HG02852 (cell line): ENCODE results near the gene SLC6A15.
A peak's percentile ranks its signal among the peaks of the same experiment; 100 is the strongest.

ENCODE experiments used
- ATAC-seq: cut with Tn5 transposase; IDR thresholded peaks from one replicate; pipeline ENCODE4 v1.9.1; 2021; ENCODE audit warnings: mild to moderate bottlenecking, moderate library complexity; ENCODE audit not compliant: unreplicated experiment

SLC6A15 gene

DNA sequence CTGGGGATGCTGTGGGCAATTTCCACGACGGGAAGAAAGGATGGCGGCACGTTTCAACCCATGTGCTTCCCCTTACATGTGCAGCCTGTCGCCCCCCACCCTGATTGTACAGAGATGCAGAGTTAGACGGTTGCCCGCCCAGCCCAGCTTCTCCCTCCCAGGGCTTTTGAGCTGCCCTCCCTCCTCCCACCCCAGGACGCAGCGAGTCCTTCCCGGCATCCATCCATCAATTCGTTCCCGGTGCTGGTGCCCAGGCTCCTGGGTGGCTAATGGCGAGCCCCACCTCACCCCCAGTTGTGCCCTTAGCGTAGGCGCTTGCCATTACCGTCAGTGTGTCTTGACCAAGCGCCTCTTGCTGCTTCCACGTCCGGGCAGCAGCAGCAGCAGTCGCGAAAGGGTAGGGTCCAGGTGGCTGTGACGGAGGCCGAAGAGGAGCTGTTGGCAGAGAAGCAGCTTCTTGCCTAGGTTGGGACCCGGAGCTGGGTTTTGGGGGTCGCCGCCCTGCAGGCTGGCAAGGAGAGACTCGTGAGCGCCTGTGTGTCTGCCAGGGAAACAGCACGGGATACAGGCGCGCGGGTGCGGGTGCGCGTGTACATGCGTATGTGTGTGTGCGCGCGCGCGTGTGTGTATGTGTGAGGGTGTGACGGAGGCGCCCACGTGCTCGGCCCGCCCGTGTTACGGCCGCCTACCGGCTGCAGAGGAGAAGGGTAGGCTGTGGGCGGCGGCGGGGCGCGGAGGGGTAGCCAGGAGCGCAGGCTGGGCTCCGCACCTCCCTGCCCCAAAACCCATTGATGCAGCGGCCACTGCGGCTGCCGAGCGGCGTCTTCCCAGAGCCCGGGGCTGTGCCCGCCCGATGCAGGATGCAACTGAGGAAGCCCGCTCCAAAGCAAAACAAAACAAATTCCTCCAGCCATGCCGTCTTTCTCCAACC lies at the start of gene SLC6A15:
Gene SLC6A15 (minus strand): TSS at position 602 of the 931 bp plus-strand sequence. CDS start 20,679 bp downstream, outside the sequence.
- ATAC-seq, result peak; percentile 14

DNA sequence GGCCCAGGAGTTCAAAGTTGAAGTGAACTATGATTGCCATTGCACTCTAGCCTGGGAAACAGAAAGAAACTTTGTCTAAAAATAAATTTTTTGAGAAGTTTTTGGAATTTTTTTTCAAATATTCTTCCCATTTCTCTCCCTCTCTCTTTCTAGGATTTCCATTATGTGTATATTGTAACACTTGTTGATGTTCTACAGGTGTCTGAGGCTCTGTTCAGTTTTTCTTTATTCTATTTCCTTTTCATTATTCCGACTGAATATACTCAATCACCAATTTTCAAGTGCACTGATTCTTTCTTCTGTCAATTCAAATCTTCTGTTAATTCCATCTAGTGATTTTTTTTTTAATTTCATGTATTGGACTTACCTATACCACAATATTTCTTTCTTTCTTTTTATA lies 48.3 kb upstream of the SLC6A15 start:
- no peak for ATAC-seq

- no peak for ATAC-seq
Measured at GRCh38 chr12:84955298-84955697, 42.7 kb upstream of the SLC6A15 start.

- ATAC-seq, result no peak
Measured at GRCh38 chr12:84954415-84954814, 41.8 kb upstream of the SLC6A15 start.

GRCh38 chr12:84950971-84951546 lies 38.5 kb upstream of the SLC6A15 start:
- no peak for ATAC-seq

- no peak for ATAC-seq
Measured at GRCh38 chr12:84946753-84947152, 34.2 kb upstream of the SLC6A15 start.

DNA sequence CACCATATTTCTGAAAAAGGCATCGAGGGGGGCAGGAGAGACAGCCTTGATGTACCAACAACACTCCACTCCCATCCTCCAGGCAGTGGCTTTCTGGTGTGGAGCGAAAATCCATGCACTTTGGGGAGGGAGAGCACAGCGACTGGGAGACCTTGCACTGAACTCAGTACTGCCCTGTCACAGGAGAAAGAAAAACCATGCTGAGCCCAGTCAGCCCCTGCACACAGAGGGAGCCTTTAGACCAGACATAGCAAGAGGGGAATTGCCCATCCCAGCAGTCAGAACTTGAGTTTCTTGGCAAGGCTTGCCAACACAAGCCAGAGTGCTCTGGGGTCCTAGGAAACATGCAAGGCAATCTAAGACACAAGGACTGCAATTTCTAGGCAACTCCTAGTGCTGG lies 24.8 kb upstream of the SLC6A15 start:
- ATAC-seq, result no peak

DNA sequence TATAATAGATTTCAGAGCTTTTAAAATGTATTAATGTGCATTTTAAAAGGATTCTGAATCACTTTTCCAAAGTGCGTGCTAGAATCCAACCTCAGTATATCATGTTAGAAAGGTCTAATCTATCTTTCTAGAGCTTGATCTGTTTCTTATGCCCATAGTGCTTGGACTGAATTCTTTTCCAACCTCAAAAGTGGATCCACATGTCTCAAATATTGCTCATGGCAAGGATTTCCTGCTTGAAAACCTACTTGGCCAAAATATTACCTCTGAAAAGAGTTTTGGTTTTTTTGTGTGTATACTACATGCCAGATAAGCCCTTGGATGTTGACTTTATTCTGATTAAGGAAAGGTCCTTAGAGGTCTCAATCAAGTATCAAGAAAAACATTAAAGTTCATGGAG lies 16.9 kb upstream of the SLC6A15 start:
- ATAC-seq, result no peak

DNA sequence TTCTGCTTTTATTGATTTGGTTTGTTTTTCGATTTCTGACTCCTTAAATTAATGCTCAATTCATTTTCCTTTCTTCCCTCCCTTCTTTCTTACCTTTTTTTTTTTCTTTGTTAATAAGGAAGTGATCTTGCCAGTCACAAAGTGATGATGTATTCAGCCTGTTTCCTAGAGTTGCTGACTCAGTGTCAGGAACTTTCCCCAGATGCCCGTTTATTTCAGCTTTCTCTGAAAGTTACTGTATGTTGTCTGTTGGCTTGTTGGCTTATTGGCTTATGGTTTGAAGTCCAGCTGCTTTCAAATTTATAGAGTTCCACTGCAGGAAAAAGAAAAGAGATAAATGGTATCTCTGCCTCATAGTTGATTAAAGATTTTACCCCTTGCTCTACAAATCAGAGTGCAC lies 12.4 kb upstream of the SLC6A15 start:
- no peak for ATAC-seq

DNA sequence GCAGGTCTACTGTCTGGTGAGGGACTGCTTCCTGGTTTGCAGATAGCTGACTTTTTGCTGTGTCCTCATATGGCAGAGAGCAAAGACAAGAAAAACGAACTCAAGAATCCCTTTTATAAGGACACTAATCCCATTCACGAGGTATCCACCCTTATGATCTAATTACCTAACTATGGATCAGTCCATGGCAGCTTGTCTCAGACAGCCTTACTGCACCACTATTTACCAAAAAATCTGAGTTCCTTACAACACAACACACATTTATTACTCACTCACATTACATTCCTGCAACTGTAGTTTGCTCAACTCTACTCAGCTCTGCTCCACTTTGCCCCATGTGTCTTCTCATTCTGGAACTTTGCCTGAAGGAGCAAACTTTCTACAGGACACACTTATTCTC lies 10.1 kb upstream of the SLC6A15 start:
- ATAC-seq, result no peak

DNA sequence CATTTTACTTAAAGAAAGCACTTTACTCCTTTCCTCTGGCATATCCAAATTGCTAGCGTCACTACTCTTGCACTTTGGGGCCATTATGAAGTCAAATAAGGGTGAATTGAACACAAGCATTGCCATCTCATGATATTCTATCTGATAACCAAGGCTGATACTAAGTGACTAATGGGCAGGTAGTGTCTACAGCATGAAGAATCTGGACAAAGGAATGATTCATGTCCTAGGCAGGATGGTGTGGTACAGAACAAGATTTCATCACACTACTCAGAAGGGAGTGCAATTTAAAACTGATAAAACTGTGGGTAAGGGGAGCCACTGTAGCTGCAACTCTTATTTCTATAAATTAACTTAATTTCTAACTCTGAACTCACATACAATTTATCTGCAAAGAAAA lies 7.7 kb upstream of the SLC6A15 start:
- ATAC-seq, result no peak

GRCh38 chr12:84919271-84919670 lies 6.7 kb upstream of the SLC6A15 start:
- no peak for ATAC-seq

- no peak for ATAC-seq
Measured at GRCh38 chr12:84913129-84913515, 523 bp upstream of the SLC6A15 start.

DNA sequence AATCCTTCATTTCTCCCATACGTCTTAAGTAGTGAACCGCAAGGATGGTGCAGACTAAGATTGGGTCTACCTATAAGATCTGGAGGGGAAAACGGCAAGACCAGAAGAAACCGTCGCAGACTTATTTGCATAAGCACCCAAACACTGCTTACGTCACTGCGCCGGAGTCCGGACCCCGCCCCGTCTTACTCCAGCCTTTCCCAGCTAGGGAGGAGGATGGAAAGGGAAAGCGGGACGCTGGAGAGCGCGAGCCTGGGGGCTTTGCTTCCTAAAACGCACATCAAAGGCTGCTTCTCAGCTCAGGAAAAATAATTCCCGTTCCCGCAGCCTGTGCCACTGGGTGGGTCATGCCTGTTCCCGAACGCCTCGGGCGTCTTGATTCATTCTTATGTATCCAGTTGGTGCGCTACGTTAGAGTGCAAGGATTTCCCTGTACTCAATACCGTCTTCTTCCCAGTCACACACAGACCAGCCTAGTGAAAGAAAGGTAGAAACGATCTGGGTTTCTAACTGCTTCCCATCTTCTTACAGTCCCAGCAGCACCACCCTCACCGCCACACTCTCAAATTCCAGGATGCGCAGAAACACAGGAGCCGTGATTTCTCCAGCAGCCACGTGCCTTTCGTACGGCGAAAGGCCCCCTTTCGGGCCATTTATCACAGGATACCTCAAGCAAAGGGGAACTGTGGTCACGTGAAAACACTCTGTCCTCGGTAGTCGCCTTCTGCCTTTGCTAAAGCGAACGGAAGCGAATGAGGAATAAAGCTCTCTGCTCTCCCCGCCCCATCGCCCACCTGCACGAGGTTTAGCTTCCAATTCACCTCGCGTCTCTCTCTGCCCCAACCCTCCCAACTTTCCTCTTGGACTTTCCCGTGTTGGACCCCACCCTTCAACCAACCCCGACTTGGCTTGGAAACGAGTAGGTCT lies 1.1 kb downstream of the SLC6A15 start:
- peak; percentile 44 for ATAC-seq

GRCh38 chr12:84910549-84911241 lies 1.9 kb downstream of the SLC6A15 start:
- no peak for ATAC-seq

GRCh38 chr12:84904051-84904450 lies 8.5 kb downstream of the SLC6A15 start:
- ATAC-seq, result no peak

- no peak for ATAC-seq
Measured at GRCh38 chr12:84891106-84891838, 21.3 kb downstream of the SLC6A15 start.

DNA sequence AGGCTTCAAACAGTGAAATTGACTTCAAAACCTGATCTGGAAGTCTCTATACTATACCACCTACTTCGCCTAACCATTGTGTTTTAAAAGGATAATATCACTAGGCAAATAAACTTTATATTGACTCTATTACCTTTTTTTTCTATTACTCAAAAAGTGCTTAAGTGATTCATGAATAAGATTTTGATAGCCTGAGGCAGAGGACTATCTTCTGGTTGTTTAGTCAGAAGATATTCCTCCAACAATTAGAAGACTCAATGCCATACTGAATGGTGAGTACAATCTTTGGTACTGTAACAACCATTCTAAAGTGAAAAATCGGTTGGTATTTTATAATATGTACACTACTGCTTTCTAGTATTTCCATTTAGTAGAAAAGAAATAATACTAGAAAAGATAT lies 22.8 kb downstream of the SLC6A15 start:
- ATAC-seq, result no peak

DNA sequence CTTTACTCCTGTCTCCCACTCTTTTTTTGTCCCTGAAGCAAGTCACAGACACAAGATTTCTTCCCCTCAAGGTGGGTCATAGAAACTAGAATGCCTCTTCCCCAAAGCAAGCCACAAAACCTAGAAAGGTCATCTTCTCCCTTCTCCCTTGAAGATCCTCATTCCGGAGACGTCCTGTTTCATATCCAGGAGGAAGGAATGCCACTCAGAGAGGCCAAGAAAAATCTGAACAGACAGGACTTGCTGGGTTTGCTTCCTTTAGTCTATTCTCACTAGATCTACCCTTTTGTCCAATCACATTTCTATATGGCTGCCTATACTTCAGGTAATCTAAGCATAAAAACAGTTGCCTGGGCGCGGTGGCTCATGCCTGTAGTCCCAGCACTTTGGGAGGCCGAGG lies 23.7 kb downstream of the SLC6A15 start:
- no peak for ATAC-seq

- no peak for ATAC-seq
Measured at GRCh38 chr12:84877340-84877739, 35.3 kb downstream of the SLC6A15 start.
